Glomerular visceral epithelial cell (primary cell): Measurements from ENCODE around the gene ARHGAP4.
A peak's percentile ranks its signal among the peaks of the same experiment; 100 is the strongest.

Source experiments
- DNase-seq: peaks from one replicate; pipeline ENCODE4 v3.0.0-alpha.2; 2016; ENCODE audit errors: extremely low spot score

ARHGAP4 gene

DNA sequence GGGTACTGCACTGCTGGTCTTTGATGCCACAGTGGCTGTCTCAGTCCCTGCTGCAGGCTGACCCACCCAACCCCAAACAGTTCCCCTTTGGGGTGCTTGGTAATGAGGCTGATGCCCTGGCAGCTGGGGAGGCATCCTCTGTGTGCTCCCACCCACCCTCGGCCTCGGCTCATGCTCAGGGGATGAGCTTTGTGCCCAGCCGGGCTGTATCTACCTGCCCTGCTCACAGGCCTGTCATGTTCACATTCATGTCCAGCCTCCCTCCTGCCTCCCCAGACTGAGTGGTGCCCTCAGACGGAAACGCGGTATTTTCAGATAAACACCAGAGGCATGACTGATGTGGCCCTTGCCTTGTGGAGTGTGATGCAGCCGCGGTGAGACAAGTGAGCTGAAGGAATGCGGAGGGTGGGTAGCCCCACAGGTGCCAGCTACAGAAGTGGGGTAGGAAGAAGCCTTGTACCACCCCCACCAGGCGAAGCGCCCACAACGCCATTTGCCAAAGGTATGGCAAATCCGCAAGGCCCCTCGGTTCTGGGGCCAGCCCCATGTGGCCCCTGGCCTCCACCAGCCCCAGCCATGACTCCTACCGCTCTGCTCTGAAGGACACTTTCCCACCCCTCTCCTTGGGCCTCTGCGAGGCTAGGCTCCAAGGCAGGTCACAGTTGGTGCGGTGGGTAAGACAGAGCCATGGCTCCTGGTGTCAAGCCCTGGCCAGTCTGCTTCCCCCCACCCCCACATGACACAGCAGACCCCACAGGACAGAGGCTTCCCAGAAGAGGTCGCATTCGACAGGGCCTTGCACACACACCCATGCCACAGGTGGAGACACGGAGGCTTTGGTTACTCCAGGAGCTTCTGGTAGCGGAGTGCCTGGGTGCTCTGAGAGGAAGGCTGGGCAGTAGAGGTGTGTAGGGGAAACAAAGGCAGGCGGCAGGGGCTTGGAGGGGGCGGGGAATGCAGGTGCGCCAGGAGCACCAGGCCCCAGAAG is 20.2 kb upstream of the ARHGAP4 start:
- DNase-seq: no peak

- no peak for DNase-seq
Measured at GRCh38 chrX:153944800-153945150, 18.7 kb upstream of the ARHGAP4 start.

GRCh38 chrX:153944140-153944799 is 18.2 kb upstream of the ARHGAP4 start, which contains the start of gene RENBP:
RENBP (minus strand) TSS chrX:153944643; CDS start chrX:153944610, 33 bp downstream.
- DNase-seq: no peak

- no peak for DNase-seq
Measured at GRCh38 chrX:153941336-153942252, 15.5 kb upstream of the ARHGAP4 start.

- DNase-seq: no peak
Measured at GRCh38 chrX:153939573-153939972, 13.5 kb upstream of the ARHGAP4 start.

GRCh38 chrX:153938226-153938786 is 12.2 kb upstream of the ARHGAP4 start:
- DNase-seq: no peak

- no peak for DNase-seq
Measured at GRCh38 chrX:153937056-153937455, 11.0 kb upstream of the ARHGAP4 start.

- DNase-seq: no peak
Measured at GRCh38 chrX:153935326-153935851, 9.3 kb upstream of the ARHGAP4 start.

DNA sequence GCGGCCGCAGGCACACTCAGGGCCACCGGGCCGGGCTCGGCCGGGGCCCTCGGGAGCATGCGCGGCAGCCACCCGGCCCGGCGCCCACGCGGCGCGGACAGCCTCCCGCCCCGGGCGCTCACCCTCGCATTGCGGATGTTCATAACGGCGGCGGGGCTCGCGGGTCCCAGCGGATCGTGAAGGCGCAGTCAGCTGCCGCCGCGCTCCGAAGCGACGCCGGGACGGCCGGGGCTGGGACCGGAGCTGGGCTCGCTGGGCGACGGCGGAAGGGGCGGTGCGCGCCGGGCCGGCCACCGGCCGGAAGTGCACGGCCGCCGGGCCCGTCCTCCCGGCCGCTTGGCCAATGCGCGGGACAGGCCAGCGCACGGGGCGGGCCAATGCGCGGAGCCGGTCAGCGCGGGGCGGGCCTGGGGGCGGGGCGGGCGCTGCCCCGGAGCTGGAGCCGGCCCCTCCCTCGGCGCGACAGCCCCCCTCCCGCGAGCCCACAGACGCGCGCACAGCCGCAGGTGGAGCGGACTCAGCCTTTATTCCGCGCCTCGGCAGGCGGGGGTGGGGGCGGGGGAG is 8.8 kb upstream of the ARHGAP4 start, which contains the start of gene NAA10:
Gene NAA10 (minus strand): TSS at position 276 of the 564 bp plus-strand sequence. CDS start 133 bp downstream, at position 143.
- peak; percentile 79 for DNase-seq

DNA sequence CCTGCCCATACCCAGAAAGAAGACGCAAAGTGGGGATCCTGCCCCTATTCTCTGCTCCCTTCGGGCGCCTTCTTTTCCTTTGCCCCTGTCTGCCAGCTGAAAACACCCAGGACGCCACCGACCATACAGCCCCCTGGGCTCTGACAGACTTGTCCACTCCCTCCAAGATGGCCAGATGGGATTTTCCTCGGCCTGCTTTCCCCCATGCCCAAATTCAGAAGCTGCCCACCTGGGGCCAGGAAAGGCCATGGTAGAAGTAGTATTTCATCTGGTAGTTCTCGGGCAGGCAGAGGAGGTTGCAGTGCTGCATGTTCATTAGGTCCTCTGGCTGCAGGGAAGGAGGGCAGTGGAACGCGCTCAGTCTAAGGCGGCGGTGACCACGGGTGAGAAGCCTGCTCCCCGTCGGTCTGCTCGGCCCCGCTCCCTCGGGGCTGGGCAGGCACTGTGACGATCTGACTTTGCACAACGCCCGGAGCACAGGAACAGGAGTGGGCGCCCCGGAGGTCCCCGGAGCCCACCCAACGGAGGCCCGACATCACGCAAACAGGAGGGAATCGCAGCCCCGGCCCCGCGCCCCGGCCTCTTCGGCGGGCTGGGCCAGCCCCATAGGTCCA is 8.2 kb upstream of the ARHGAP4 start:
- DNase-seq: no peak

- no peak for DNase-seq
Measured at GRCh38 chrX:153933748-153934147, 7.7 kb upstream of the ARHGAP4 start.

GRCh38 chrX:153932220-153932915 is 6.3 kb upstream of the ARHGAP4 start:
- DNase-seq: no peak

DNA sequence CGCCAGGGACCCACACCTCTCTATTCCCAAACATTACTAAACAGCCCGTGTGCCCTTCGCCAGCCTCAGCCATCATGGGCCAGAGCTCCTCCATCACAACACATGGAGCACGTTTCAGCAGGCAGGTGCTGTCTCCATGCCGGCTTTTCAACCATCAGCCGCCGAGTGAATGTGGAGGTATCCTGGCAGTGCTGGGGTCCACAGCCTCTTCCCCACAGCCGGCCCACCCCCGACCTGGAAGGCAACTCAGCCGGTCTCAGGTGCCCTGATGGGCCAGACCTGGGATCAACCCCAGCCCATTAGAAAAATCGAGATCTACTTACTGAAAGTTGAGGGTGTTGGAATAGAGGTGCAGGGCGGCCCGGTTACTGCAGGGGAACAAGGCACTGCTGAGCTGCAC is 5.7 kb upstream of the ARHGAP4 start:
- no peak for DNase-seq

DNA sequence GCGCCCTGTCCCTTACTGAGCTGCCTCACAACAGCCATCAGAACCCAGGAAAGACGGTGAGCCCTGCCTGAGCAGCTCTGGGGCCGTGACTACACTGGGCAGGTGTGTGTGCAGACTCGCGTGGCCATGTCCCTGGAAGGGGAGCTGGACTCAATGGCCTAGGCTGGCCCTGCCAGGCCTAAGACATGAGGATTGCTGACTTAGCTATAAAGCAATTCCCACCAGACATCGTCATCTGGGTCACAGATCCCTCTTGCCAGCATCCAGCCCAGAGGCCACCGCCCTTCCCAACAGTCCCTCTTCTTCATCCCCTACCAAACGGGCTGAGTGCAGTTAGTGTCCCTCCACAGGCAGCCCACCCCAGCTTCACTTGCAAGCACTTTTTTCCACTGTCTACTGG is 5.1 kb upstream of the ARHGAP4 start:
- no peak for DNase-seq

DNA sequence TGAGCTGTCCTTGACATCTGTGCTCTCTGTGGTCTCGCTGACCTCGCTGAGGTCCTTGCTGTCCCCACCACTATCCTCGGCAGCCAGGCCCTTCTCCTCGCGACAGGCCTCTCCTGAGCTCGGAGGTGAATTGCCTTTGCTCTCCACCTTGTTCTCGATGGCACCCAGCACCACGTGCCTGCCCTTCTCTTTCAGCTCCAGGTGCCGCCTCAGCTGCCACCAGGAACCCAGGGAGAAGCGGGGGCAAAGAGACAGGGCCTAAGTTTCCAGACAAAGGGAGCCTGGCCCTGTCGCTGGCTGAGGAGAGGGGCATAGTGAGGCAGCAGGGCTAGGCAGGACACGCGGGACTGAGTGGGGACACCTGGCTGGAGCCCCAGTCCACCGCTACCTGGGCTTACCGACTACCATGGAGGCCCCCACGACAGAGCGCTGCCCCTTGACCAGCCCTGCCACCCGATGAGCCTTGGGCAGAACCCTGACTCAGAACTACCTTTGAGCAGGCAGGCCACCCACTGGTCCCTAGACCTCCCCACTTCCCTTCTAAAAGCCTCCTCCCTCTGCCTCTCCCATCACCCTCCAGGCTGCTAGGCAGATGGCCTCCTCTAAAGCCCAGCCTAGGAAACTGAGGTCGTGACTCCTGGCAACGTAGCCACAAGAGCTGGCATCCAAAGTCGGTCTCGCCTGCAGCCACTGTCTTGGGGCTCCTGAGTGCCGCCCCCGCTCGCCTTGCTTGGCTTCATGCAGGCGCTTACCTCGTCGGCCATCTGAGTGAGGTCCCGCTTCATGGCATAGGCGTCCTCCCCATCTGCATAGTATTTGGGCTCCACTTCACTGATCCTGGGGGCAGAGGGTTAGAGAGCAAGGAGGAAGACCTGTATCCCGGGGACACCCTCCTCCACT is 4.2 kb upstream of the ARHGAP4 start:
- DNase-seq: no peak

GRCh38 chrX:153929576-153929975 is 3.5 kb upstream of the ARHGAP4 start:
- DNase-seq: no peak

- DNase-seq: no peak
Measured at GRCh38 chrX:153928846-153929245, 2.8 kb upstream of the ARHGAP4 start.

DNA sequence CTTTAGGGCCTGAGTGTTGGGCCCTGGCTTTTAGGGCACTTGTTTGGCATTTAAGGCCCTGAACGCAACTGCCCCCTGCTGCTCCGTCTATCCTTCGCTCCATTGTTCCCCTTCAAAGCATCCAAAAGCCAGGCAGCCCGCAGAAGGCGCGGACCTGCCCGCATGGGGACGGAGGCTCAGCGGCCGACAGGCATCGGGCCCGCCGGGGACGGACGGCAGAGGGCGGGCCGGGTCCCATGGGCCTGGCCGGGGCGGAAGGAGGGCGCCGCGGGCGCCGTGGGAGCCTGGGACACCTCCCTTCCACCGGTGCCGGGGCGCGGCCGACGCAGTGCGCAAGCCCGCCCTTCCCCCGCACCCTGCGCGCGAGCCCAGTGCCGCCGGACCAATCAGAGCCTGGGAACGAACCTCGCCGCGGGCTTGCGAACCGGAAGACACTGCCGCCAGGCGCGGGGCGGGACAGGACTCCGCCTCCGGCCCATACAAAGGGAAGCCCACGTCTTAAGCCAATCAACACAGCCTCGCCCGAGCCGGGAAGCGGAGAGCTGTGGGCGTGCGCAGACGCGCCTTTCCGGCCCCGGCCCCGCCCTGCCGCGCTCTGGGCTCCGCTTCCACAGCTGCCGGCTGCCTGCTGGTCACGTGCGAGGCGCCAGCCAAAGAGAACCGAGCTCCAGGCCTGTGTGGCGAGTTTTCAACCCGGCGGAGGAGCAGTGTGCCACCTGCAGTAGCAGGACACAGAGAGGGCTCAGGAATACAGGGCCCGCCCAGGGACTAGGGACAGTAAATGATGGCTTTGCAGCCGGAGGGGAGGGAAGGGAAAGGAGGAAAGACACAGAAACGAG is 2.1 kb upstream of the ARHGAP4 start:
- DNase-seq: peak; percentile 97
